ENCODE results near the gene ADAMTS12.

DNA sequence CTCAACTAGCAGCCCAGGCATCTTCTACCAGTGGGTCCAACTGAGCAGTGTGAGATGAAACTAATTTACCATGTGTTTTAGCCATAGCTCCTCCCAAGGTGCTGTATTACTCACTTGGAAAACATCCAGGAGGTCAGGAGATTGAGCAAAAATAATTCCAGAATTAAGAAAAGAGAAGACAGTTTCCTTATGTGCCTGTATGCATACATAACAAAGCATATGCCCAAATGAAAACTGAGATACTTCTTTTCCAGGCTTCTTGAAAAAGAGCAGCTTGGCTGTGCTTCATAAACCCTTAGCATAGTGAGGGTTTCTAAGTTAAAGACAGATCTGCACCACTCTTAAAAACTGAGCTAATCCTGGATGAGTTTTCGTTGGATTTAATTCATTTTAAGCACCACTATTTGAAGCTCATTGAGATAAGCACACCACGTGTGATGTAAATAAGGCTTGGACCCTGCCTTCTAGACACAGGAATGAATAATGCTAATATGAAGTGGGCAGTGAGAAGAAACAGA, 119.4 kb downstream of the ADAMTS12 start:
- TF ChIP-seq EZH2 (IDR thresholded peaks at IDR 0.05; ENCODE audit: insufficient read depth, poor library complexity, severe bottlenecking) (no peak), EZH2phosphoT487 (IDR thresholded peaks at IDR 0.05; ENCODE audit: insufficient read depth, low read depth) (no peak)

Data from GM23248 (cell line).